Fibroblast of lung (primary cell): ENCODE data around the gene TOR1B. TPM values are rescaled to one million over a fixed set of nuclear protein-coding genes. Genes with fewer than 3 reads are reported as not detected.

ENCODE experiments used
- DNase-seq, 2 donors: peaks; one replicate each; pipeline versions ENCODE4 v3.0.0 to v3.0.0-alpha.2; 2010; ENCODE audit warnings: low read depth in 2 of 2
- H2AFZ ChIP-seq: 2 replicates; pipeline ENCODE4 v1.5.1; 2012; ENCODE audit warnings: low read length, control low read depth, inconsistent platforms
- H3K27ac ChIP-seq: 2 replicates; pipeline ENCODE4 v1.5.1; 2011; ENCODE audit warnings: low read length, control low read depth; ENCODE audit not compliant: insufficient read depth
- H3K27me3 ChIP-seq: 2 replicates; pipeline ENCODE4 v1.5.1; 2011; ENCODE audit warnings: mild to moderate bottlenecking, low read length; ENCODE audit not compliant: control insufficient read depth, insufficient read depth
- H3K36me3 ChIP-seq: 2 replicates; pipeline ENCODE4 v1.5.1; 2011; ENCODE audit warnings: low read length; ENCODE audit not compliant: control insufficient read depth, insufficient read depth
- H3K4me1 ChIP-seq: 2 replicates; pipeline ENCODE4 v1.5.1; 2011; ENCODE audit warnings: low read length; ENCODE audit not compliant: control insufficient read depth, insufficient read depth; ENCODE audit errors: extremely low read depth
- H3K4me2 ChIP-seq: 2 replicates; pipeline ENCODE4 v1.5.1; 2011; ENCODE audit warnings: low read length, control low read depth; ENCODE audit not compliant: insufficient read depth; ENCODE audit errors: extremely low read depth
- H3K4me3 ChIP-seq, 4 experiments: fragments of 200-600 bp in 1 of 4; sonication (generic) in 1 of 4; replicated peaks in 1 of 4; 2 replicates each; pipeline ENCODE4 v1.5.1; 2011 to 2016; ENCODE audit warnings: low read length in 4 of 4, low read depth in 3 of 4, mild to moderate bottlenecking in 3 of 4, control low read depth in 2 of 4, inconsistent platforms in 1 of 4, mixed read lengths in 1 of 4; ENCODE audit not compliant: insufficient read depth in 1 of 4; ENCODE audit errors: control extremely low read depth in 1 of 4
- H3K79me2 ChIP-seq: 2 replicates; pipeline ENCODE4 v1.5.1; 2012; ENCODE audit warnings: mild to moderate bottlenecking, low read length, inconsistent platforms; ENCODE audit not compliant: control insufficient read depth, insufficient read depth
- H3K9ac ChIP-seq: 2 replicates; pipeline ENCODE4 v1.5.1; 2011; ENCODE audit warnings: mild to moderate bottlenecking, low read length, control low read depth; ENCODE audit not compliant: insufficient read depth
- H3K9me3 ChIP-seq: 2 replicates; pipeline ENCODE4 v1.5.1; 2012; ENCODE audit warnings: low read depth, low read length; ENCODE audit not compliant: control insufficient read depth, insufficient read depth
- H4K20me1 ChIP-seq: 2 replicates; pipeline ENCODE4 v1.5.1; 2011; ENCODE audit warnings: low read length; ENCODE audit not compliant: control insufficient read depth, insufficient read depth; ENCODE audit errors: extremely low read depth
- CTCF ChIP-seq, 2 donors: IDR thresholded peaks in 1 of 2; conservative IDR thresholded peaks in 1 of 2; 1 replicate in 1 of 2; 2 replicates in 1 of 2; pipeline ENCODE4 v1.5.1; 2011 to 2012; ENCODE audit warnings: low read length in 2 of 2, control low read depth in 1 of 2, inconsistent platforms in 1 of 2, low read depth in 1 of 2, mild to moderate bottlenecking in 1 of 2
- EZH2 ChIP-seq: IDR thresholded peaks from 2 replicates; pipeline ENCODE4 v1.5.1; 2012; ENCODE audit warnings: low read length, control low read depth, mild to moderate bottlenecking; ENCODE audit errors: missing control alignments
- polyA plus RNA-seq, 2 donors: library from polyadenylated mRNA; depleted of rRNA in 1 of 2; stranded (reverse) in 1 of 2; unstranded in 1 of 2; fragments of >200 nt; gene quantifications; 2 replicates each; pipeline ENCODE4 v1.2.1, GENCODE V29; 2011 to 2012; ENCODE audit warnings: missing spikeins in 1 of 2
- total RNA-seq: library from RNA; depleted of rRNA; stranded (reverse); fragments of >200 nt; gene quantifications from 2 replicates; pipeline ENCODE4 v1.2.1, GENCODE V29; 2014

Gene TOR1B
- total and polyA plus RNA-seq, 2 donors (not counting 1 experiment from before 2014, with no cell fraction given): 20.3 to 33.6 TPM

- Histone ChIP-seq H3K79me2 (peaks cover 15% of the 10 kb centered on the region), H3K4me2 (peak overlapping the region; percentile 74)
- TF ChIP-seq CTCF (conservative IDR thresholded peaks at IDR 0.05 in 1 of 2, IDR thresholded peaks at IDR 0.05 in 1 of 2; ENCODE audit: low read depth in 1 of 2, low read length in 2 of 2) (no peak), EZH2 (no peak)
Observed at GRCh38 chr9:129834489-129835127, 31.6 kb downstream of the TOR1B start.

GRCh38 chr9:129835128-129835859 is 32.3 kb downstream of the TOR1B start, which contains the start of the genes C9orf78 and USP20:
C9orf78 (minus strand) TSS chr9:129835275; CDS start chr9:129835221, 54 bp downstream.
USP20 (plus strand) TSS chr9:129835458; CDS start chr9:129852556, 17,098 bp downstream.
- H3K79me2 ChIP-seq: peaks cover 15% of the 10 kb centered on the region
- H3K4me2 ChIP-seq: peak within 1 kb of the TSS; percentile 98
- H3K9ac ChIP-seq: peak within 1 kb of the TSS; percentile 78
- H2AFZ ChIP-seq: peak within 1 kb of the TSS; percentile 95
- H3K9me3 ChIP-seq: no peaks in the 10 kb centered on the region
- TF ChIP-seq CTCF (conservative IDR thresholded peaks at IDR 0.05 in 1 of 2, IDR thresholded peaks at IDR 0.05 in 1 of 2; ENCODE audit: low read depth in 1 of 2, low read length in 2 of 2): no peak
- TF ChIP-seq EZH2: no peak
- peak; percentile 88 to 92 for DNase-seq
- H3K4me3 ChIP-seq: peak within 1 kb of the TSS; percentile 64 to 98 (median 87)
- peaks cover 14% of the 10 kb centered on the region for H3K4me1 ChIP-seq
- no peaks in the 10 kb centered on the region for H4K20me1 ChIP-seq
- no peaks in the 10 kb centered on the region for H3K27me3 ChIP-seq
- peaks cover 3% of the 10 kb centered on the region for H3K36me3 ChIP-seq
- peak within 1 kb of the TSS; percentile 74 for H3K27ac ChIP-seq

More at GRCh38 chr9:129834489-129835127, 31.6 kb downstream of the TOR1B start:
- no peak for DNase-seq
- no peaks in the 10 kb centered on the region for H4K20me1 ChIP-seq
- peak overlapping the region; percentile 72 for H3K27ac ChIP-seq
- H2AFZ ChIP-seq: peak overlapping the region; percentile 95
- peaks cover 14% of the 10 kb centered on the region for H3K4me1 ChIP-seq
- H3K36me3 ChIP-seq: peaks cover 3% of the 10 kb centered on the region
- H3K4me3 ChIP-seq: peak overlapping the region; percentile 64 to 98 (median 87)
- H3K27me3 ChIP-seq: no peaks in the 10 kb centered on the region
- peak overlapping the region; percentile 78 for H3K9ac ChIP-seq
- H3K9me3 ChIP-seq: no peaks in the 10 kb centered on the region

DNA sequence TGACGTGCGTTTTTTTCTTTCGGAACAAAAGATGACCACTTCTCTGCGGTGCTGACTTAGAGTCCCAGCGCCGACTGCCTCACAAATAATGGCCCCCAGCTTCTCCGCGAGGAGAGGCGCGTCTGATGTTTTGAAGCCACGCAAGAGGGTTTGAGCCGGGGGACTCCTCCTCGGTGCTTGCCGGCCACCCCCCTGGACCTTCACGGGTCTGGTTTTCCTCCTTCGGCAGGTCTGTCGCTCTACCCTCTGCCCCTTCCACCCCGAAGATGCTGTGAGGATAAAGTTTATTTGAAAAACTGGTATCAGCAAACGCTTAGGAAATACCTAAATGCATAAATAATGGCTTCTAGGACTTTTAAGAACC is 32.9 kb downstream of the TOR1B start:
- Histone ChIP-seq H4K20me1 (no peaks in the 10 kb centered on the region), H3K4me3 (peak overlapping the region; percentile 64 to 98 (median 76)), H3K27ac (peak overlapping the region; percentile 74), H3K9me3 (no peaks in the 10 kb centered on the region), H2AFZ (peak overlapping the region; percentile 60), H3K4me2 (peak overlapping the region; percentile 98), H3K36me3 (peaks cover under 1% of the 10 kb centered on the region), H3K4me1 (peaks cover 14% of the 10 kb centered on the region), H3K27me3 (no peaks in the 10 kb centered on the region), H3K9ac (peak overlapping the region; percentile 76), H3K79me2 (peaks cover 15% of the 10 kb centered on the region)
- DNase-seq: no peak
- TF ChIP-seq EZH2 (no peak), CTCF (conservative IDR thresholded peaks at IDR 0.05 in 1 of 2, IDR thresholded peaks at IDR 0.05 in 1 of 2; ENCODE audit: low read depth in 1 of 2, low read length in 2 of 2) (no peak)
